GM18499 (cell line): Measurements from ENCODE around the gene SERPINA10.
"Not testable (repeated sequence)": the region's sequence is repeated elsewhere in the genome, so short reads cannot be mapped to it uniquely, and the experiment has no call there.

Experiments
- ATAC-seq: cut with Tn5 transposase; IDR thresholded peaks from one replicate; pipeline ENCODE4 v1.9.1; 2021; ENCODE audit warnings: moderate number of reproducible peaks; ENCODE audit not compliant: insufficient read depth, unreplicated experiment

The SERPINA10 gene

DNA sequence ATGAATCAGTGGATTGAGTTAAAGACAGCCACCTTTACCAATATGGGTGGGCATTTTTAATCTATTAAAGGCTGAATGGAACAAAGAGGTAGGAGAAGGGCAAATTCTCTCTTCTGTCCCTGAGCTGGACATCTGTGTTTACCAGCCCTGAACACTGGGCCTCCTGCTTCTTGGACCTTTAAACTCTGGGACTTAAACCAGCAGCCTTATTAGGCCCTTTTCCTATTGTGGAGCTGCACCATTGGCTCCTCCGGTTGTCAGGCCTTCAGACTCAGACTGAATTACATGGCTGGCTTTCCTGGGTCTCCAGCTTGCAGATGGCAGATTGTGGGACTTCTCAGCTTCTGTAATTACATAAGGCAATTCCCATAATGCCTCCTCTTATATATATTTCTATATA is 23.6 kb upstream of the SERPINA10 start:
- no peak for ATAC-seq

- ATAC-seq = no peak
These were observed 21.8 kb upstream of the SERPINA10 start for GRCh38 chr14:94314890-94315289.

DNA sequence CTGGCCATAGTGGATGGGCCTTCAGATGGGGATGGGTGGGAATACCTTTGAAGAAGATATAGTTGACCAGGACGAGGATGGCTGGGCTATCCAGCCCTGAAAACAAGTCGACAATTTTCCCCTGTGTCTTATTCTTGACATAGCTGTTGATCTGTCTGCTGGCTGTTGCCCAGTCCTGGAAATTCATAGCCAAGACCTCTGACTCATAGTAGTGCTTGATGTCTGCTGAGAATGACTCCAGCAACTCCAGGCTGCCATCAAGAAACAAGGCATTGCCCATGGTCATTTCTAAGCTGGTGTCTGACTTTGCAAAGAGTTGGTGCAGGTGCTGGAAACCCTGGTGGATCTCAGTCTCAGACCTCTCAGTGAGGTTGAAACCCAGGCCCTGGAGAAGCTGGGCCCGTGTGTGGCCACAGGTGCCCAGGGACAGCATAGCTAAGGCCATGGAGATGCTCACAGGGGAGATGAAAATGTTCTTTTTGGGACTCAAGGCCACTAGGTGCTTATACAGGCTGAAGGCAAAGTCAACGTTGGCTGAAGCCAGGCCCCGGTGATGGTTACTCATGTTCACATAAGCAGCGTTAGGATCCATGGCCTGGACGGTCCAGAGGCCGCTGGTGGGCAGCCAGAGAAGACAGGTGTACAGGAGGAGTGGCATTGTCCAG is 21.1 kb upstream of the SERPINA10 start:
- no peak for ATAC-seq

- ATAC-seq = no peak
These were observed 19.6 kb upstream of the SERPINA10 start for GRCh38 chr14:94312481-94313246.

GRCh38 chr14:94310248-94310647 is 17.2 kb upstream of the SERPINA10 start:
- no peak for ATAC-seq

DNA sequence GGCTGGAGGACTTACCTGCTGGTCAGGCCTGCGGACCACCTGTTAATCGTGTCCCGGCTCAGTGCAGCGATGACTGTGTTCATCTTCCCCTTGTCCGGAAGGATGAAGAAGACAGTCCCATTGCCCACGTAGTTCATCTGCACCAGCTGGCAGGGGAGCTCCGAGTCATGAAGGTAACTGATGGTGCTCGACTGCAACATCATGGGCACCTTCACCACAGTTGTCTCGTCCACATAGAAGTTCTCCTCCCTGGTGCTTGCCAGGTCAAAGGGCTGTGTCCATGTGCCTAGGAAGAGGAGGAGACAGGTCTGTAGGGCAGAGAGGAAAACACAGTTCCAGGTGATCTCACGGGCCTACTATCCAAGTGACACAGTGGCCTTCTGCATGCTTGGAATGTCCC is 16.7 kb upstream of the SERPINA10 start:
- ATAC-seq = no peak

- ATAC-seq = no peak
These were observed 14.4 kb upstream of the SERPINA10 start for GRCh38 chr14:94307410-94307992.

- ATAC-seq = no peak
These were observed 13.2 kb upstream of the SERPINA10 start for GRCh38 chr14:94306047-94306978.

DNA sequence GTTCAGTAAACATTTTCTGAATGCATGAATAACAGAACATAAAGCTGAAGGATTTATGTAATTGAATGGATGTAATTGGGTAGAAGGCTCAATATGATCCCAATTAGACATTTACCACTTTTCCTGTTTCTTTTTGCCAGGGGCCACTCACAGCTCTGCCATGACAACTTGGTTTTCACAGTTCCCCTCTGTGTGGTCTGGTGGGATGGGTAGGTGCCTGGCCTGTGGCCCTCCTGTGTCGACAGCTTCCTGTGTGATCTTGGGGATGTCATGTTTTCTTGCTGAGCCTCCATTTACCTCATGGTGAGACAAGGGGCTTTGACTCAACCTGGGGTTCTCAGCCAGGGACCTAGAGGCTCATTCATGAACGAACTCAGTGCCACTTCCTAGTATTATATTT is 12.6 kb upstream of the SERPINA10 start:
- no peak for ATAC-seq

DNA sequence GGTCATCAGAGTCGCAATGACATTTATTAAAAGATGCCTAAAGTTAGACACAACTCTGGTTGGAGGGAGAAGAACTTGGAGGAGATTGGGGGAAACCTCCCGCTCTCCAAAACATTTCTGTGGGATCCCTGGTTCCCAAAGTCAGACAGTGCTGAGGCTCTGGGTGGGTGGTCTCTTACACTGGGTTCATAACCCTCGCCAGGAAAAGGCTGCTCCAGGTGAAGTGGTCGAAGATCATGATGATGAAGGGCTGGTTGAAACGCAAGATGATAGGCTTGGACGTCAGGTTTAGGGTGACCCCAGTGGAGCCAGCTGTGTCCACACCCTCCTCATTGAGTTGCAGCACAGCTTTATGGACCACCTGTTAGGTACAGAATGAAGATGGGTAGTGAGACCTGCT is 11.2 kb upstream of the SERPINA10 start:
- no peak for ATAC-seq

- ATAC-seq = no peak
These were observed 10.0 kb upstream of the SERPINA10 start for GRCh38 chr14:94303111-94303510.

GRCh38 chr14:94298130-94298529 is 5.1 kb upstream of the SERPINA10 start:
- ATAC-seq = no peak

- not testable (repeated sequence) for ATAC-seq
These were observed 3.1 kb upstream of the SERPINA10 start for GRCh38 chr14:94296181-94296545.

GRCh38 chr14:94295360-94296180 is 2.5 kb upstream of the SERPINA10 start:
- ATAC-seq = no peak

DNA sequence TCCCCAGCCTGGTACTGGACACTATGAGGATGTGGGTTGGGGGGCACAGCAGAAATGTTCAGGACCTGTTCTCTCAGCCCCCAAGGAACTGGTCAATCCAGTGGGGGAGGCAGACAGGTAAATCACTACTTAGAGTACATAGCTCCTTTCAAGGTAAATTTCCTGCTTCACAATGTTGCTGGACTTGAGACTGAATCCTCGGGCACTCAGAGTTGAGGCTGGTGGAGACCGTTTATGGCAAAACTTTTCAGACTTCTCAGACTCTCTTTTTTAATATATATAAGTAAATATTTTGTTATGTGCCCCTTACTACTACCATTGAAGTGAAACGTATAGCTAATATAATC is 483 bp upstream of the SERPINA10 start:
- no peak for ATAC-seq

GRCh38 chr14:94292526-94292871 is 569 bp downstream of the SERPINA10 start:
- ATAC-seq = no peak

DNA sequence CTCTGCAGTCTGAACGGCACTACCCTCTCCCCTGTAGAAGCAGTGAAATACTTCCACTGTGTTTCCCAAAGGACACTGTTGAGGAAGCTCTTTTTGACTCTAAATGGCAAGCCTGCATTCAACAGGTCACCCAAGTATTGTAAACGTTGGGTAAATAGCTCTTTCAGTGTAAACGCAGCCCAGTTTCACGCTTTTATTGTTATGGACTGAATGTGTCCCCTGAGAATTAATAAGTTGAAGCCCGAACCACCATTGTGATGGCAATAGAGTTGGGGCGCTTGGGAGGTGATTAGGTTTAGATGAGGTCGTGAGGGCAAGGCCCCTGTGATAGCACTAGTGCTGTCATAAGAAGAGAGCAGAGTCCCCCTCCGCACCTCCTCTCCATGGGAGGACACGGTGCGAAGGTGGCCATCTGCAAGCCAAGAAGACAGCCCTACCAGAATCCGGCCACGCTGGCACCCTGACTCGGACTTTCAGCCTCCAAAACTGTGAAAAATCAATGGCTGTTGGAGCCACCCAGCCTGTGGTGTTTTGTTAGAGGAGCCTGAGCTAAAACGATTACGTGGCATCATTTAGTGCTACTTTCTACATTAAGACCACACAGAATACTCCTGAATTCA is 1.1 kb downstream of the SERPINA10 start:
- no peak for ATAC-seq

- ATAC-seq = no peak
These were observed 1.7 kb downstream of the SERPINA10 start for GRCh38 chr14:94291159-94291905.

DNA sequence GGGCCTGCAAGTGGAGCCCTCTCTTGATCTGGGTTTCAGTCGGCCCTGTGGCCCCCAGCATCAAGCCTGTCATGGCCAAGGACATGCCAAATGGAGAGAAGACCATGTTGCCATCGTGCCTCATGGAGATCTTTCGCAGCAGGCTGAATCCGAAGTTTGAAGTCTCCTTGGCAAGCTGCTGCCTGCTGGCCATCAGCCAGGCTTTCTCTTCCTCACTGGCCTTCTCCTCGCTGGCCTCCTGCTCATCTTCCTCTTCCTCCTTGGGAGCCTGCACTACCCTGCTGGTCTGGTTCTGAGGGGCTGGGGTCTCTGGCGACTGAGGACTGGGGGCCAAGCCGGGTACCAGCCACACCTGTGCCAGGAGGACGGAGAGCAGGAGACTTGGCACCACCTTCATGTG is 2.9 kb downstream of the SERPINA10 start:
- ATAC-seq = no peak
